ENCODE results near the gene CDK11B. TPM values are rescaled to one million over a fixed set of nuclear protein-coding genes. Genes with fewer than 3 reads are reported as not detected.

CDK11B gene
- total RNA-seq, 1 donor from 2014 or later = 21.1 TPM

- no peak for TF ChIP-seq CTCF (IDR thresholded peaks at IDR 0.05)
- Mint-ChIP-seq H3K4me1 (ENCODE audit: low read depth) (peaks cover 2% of the 10 kb centered on the region), H3K9me3 (ENCODE audit: low read depth) (no peaks in the 10 kb centered on the region), H3K27ac (ENCODE audit: unreplicated experiment) (no peak overlapping the region), H3K27me3 (ENCODE audit: low read depth) (no peaks in the 10 kb centered on the region), H3K4me3 (ENCODE audit: unreplicated experiment) (no peak overlapping the region), H3K36me3 (ENCODE audit: low read depth) (peaks cover under 1% of the 10 kb centered on the region)
- DNase-seq (ENCODE audit: low spot score) = no peak
Measured at GRCh38 chr1:1623631-1624442, 35.0 kb downstream of the CDK11B start.

GRCh38 chr1:1623181-1623630 lies 35.6 kb downstream of the CDK11B start:
- no peak for DNase-seq (ENCODE audit: low spot score)
- H3K4me3 Mint-ChIP-seq (ENCODE audit: unreplicated experiment) = no peak overlapping the region
- peaks cover 1% of the 10 kb centered on the region for H3K36me3 Mint-ChIP-seq (ENCODE audit: low read depth)
- peaks cover 2% of the 10 kb centered on the region for H3K4me1 Mint-ChIP-seq (ENCODE audit: low read depth)
- H3K27ac Mint-ChIP-seq (ENCODE audit: unreplicated experiment) = no peak overlapping the region
- no peak for TF ChIP-seq CTCF (IDR thresholded peaks at IDR 0.05)
- H3K9me3 Mint-ChIP-seq (ENCODE audit: low read depth) = no peaks in the 10 kb centered on the region
- H3K27me3 Mint-ChIP-seq (ENCODE audit: low read depth) = no peaks in the 10 kb centered on the region

GRCh38 chr1:1622788-1623094 lies 36.1 kb downstream of the CDK11B start:
- H3K27ac Mint-ChIP-seq (ENCODE audit: unreplicated experiment) = no peak overlapping the region
- peaks cover 1% of the 10 kb centered on the region for H3K36me3 Mint-ChIP-seq (ENCODE audit: low read depth)
- TF ChIP-seq CTCF (IDR thresholded peaks at IDR 0.05) = no peak
- H3K9me3 Mint-ChIP-seq (ENCODE audit: low read depth) = no peaks in the 10 kb centered on the region
- no peaks in the 10 kb centered on the region for H3K27me3 Mint-ChIP-seq (ENCODE audit: low read depth)
- DNase-seq (ENCODE audit: low spot score) = no peak
- H3K4me3 Mint-ChIP-seq (ENCODE audit: unreplicated experiment) = no peak overlapping the region
- H3K4me1 Mint-ChIP-seq (ENCODE audit: low read depth) = peaks cover 3% of the 10 kb centered on the region

- H3K27ac Mint-ChIP-seq (ENCODE audit: unreplicated experiment) = no peak overlapping the region
- no peak overlapping the region for H3K4me3 Mint-ChIP-seq (ENCODE audit: unreplicated experiment)
Measured at GRCh38 chr1:1622010-1622787, 36.6 kb downstream of the CDK11B start.

More at GRCh38 chr1:1622010-1622787, 36.6 kb downstream of the CDK11B start:
- DNase-seq (ENCODE audit: low spot score) = no peak
- Mint-ChIP-seq H3K27me3 (ENCODE audit: low read depth) (no peaks in the 10 kb centered on the region), H3K4me1 (ENCODE audit: low read depth) (peaks cover 9% of the 10 kb centered on the region), H3K36me3 (ENCODE audit: low read depth) (peaks cover 1% of the 10 kb centered on the region), H3K9me3 (ENCODE audit: low read depth) (no peaks in the 10 kb centered on the region)
- no peak for TF ChIP-seq CTCF (IDR thresholded peaks at IDR 0.05)

Measured in chondrocyte (in vitro differentiated cells).